Measurements from ENCODE around the gene PLA2R1.

PLA2R1 gene

GRCh38 chr2:160068906-160069305 lies 6.5 kb upstream of the PLA2R1 start:
- DNase-seq: no peak
- in situ Hi-C loops (cut with MboI; ENCODE audit: low pct_unique_long_range_greater_than_20kb, low sequenced_read_pairs): no loop called here

- DNase-seq: no peak
- in situ Hi-C loops (cut with MboI; ENCODE audit: low pct_unique_long_range_greater_than_20kb, low sequenced_read_pairs): no loop called here
Measured at GRCh38 chr2:160064916-160065315, 2.5 kb upstream of the PLA2R1 start.

- DNase-seq: no peak
- in situ Hi-C loops (cut with MboI; ENCODE audit: low pct_unique_long_range_greater_than_20kb, low sequenced_read_pairs): no loop called here
Measured at GRCh38 chr2:160063879-160064612, 1.6 kb upstream of the PLA2R1 start.

GRCh38 chr2:160063271-160063670 lies 856 bp upstream of the PLA2R1 start:
- DNase-seq: no peak
- in situ Hi-C loops (cut with MboI; ENCODE audit: low pct_unique_long_range_greater_than_20kb, low sequenced_read_pairs): no loop called here

- no peak for DNase-seq
- in situ Hi-C loops (cut with MboI; ENCODE audit: low pct_unique_long_range_greater_than_20kb, low sequenced_read_pairs): no loop called here
Measured at GRCh38 chr2:160061944-160062291, 497 bp downstream of the PLA2R1 start.

- in situ Hi-C loops (cut with MboI; ENCODE audit: low pct_unique_long_range_greater_than_20kb, low sequenced_read_pairs): no loop called here
- DNase-seq: no peak
Measured at GRCh38 chr2:160061533-160061932, 882 bp downstream of the PLA2R1 start.

- DNase-seq: no peak
- in situ Hi-C loops (cut with MboI; ENCODE audit: low pct_unique_long_range_greater_than_20kb, low sequenced_read_pairs): no loop called here
Measured at GRCh38 chr2:160060297-160060696, 2.1 kb downstream of the PLA2R1 start.

- in situ Hi-C loops (cut with MboI; ENCODE audit: low pct_unique_long_range_greater_than_20kb, low sequenced_read_pairs): no loop called here
- DNase-seq: no peak
Measured at GRCh38 chr2:160057356-160057755, 5.1 kb downstream of the PLA2R1 start.

GRCh38 chr2:160055726-160056108 lies 6.7 kb downstream of the PLA2R1 start:
- in situ Hi-C loops (cut with MboI; ENCODE audit: low pct_unique_long_range_greater_than_20kb, low sequenced_read_pairs): no loop called here
- DNase-seq: no peak

GRCh38 chr2:160054984-160055725 lies 7.3 kb downstream of the PLA2R1 start:
- in situ Hi-C loops (cut with MboI; ENCODE audit: low pct_unique_long_range_greater_than_20kb, low sequenced_read_pairs): no loop called here
- no peak for DNase-seq

GRCh38 chr2:160053946-160054345 lies 8.5 kb downstream of the PLA2R1 start:
- DNase-seq: no peak
- in situ Hi-C loops (cut with MboI; ENCODE audit: low pct_unique_long_range_greater_than_20kb, low sequenced_read_pairs): no loop called here

- no peak for DNase-seq
- in situ Hi-C loops (cut with MboI; ENCODE audit: low pct_unique_long_range_greater_than_20kb, low sequenced_read_pairs): no loop called here
Measured at GRCh38 chr2:160052531-160052930, 9.9 kb downstream of the PLA2R1 start.

GRCh38 chr2:160051371-160051800 lies 11.0 kb downstream of the PLA2R1 start:
- in situ Hi-C loops (cut with MboI; ENCODE audit: low pct_unique_long_range_greater_than_20kb, low sequenced_read_pairs): no loop called here

GRCh38 chr2:160050147-160050546 lies 12.3 kb downstream of the PLA2R1 start:
- in situ Hi-C loops (cut with MboI; ENCODE audit: low pct_unique_long_range_greater_than_20kb, low sequenced_read_pairs): no loop called here

More at GRCh38 chr2:160051371-160051800, 11.0 kb downstream of the PLA2R1 start:
- DNase-seq: no peak

GRCh38 chr2:160045703-160046210 lies 16.7 kb downstream of the PLA2R1 start:
- in situ Hi-C loops (cut with MboI; ENCODE audit: low pct_unique_long_range_greater_than_20kb, low sequenced_read_pairs): no loop called here
- DNase-seq: no peak

More at GRCh38 chr2:160050147-160050546, 12.3 kb downstream of the PLA2R1 start:
- no peak for DNase-seq

GRCh38 chr2:160044728-160045127 lies 17.7 kb downstream of the PLA2R1 start:
- DNase-seq: no peak
- in situ Hi-C loops (cut with MboI; ENCODE audit: low pct_unique_long_range_greater_than_20kb, low sequenced_read_pairs): no loop called here

GRCh38 chr2:160043265-160043664 lies 19.1 kb downstream of the PLA2R1 start:
- in situ Hi-C loops (cut with MboI; ENCODE audit: low pct_unique_long_range_greater_than_20kb, low sequenced_read_pairs): no loop called here
- DNase-seq: no peak

- in situ Hi-C loops (cut with MboI; ENCODE audit: low pct_unique_long_range_greater_than_20kb, low sequenced_read_pairs): no loop called here
- no peak for DNase-seq
Measured at GRCh38 chr2:160042054-160042453, 20.4 kb downstream of the PLA2R1 start.

GRCh38 chr2:160041091-160041490 lies 21.3 kb downstream of the PLA2R1 start:
- no peak for DNase-seq
- in situ Hi-C loops (cut with MboI; ENCODE audit: low pct_unique_long_range_greater_than_20kb, low sequenced_read_pairs): no loop called here

- in situ Hi-C loops (cut with MboI; ENCODE audit: low pct_unique_long_range_greater_than_20kb, low sequenced_read_pairs): no loop called here
- DNase-seq: no peak
Measured at GRCh38 chr2:160039166-160039903, 23.1 kb downstream of the PLA2R1 start.

All from KBM-7 (cell line).